Breast epithelium (tissue), 4 donors: Measurements from ENCODE around the gene ADAM8. TPM values are rescaled to one million over a fixed set of nuclear protein-coding genes. Genes with fewer than 3 reads are reported as not detected.

Experiments used
- DNase-seq, 2 donors: peaks; one replicate each; pipeline ENCODE4 v3.0.0-alpha.2; 2019; ENCODE audit warnings: low spot score in 2 of 2
- H3K27ac ChIP-seq, 2 donors: fragments of 200-600 bp; sonication (generic) in 1 of 2; one replicate each; pipeline ENCODE4 v1.5.1; 2016 to 2019; ENCODE audit warnings: mild to moderate bottlenecking in 1 of 2
- H3K27me3 ChIP-seq, 2 donors: fragments of 200-600 bp; sonication (generic) in 1 of 2; one replicate each; pipeline versions ENCODE4 v1.5.1 to v1.6.0; 2017 to 2019; ENCODE audit warnings: control low read depth in 1 of 2, mild to moderate bottlenecking in 1 of 2
- H3K36me3 ChIP-seq: fragments of 200-600 bp; one replicate; pipeline ENCODE4 v1.5.1; 2019
- H3K4me1 ChIP-seq, 2 donors: fragments of 200-600 bp; sonication (generic); one replicate each; pipeline ENCODE4 v1.5.1; 2016 to 2019; ENCODE audit warnings: control low read depth in 1 of 2
- H3K4me3 ChIP-seq, 3 donors: fragments of 200-600 bp; sonication (generic); 1 replicate in 2 of 3; 2 replicates in 1 of 3; pipeline ENCODE4 v1.5.1; 2016 to 2019; ENCODE audit warnings: mild to moderate bottlenecking in 3 of 3, moderate library complexity in 2 of 3
- H3K9me3 ChIP-seq, 2 donors: fragments of 200-600 bp; sonication (generic) in 1 of 2; one replicate each; pipeline ENCODE4 v1.5.1; 2016 to 2019; ENCODE audit warnings: control low read depth in 1 of 2
- POLR2A ChIP-seq: fragments of 450-650 bp; IDR thresholded peaks from one replicate; pipeline ENCODE4 v1.6.1; 2016; ENCODE audit warnings: antibody characterized with exemption, mild to moderate bottlenecking, moderate library complexity
- POLR2AphosphoS5 ChIP-seq, 3 donors: sonication (generic); formaldehyde crosslinking; IDR thresholded peaks; one replicate each; pipeline ENCODE4 v1.6.1; 2017; ENCODE audit warnings: antibody characterized with exemption in 3 of 3
- intact Hi-C: fragments of 100-400 bp; cut with DNase I; formaldehyde crosslinking; loops from one replicate; pipeline ENCODE4 v1.15.1; 2023; ENCODE audit warnings: low total_unique reads
- total RNA-seq, 3 donors: library from RNA; depleted of rRNA; stranded (reverse); fragments of >200 nt; gene quantifications; one replicate each; pipeline ENCODE4 v1.1.0, GENCODE V29; 2016
- TF ChIP-seq, protein P1 (sequence below), 3 donors: fragments of 450-650 bp; IDR thresholded peaks; one replicate each; pipeline ENCODE4 v1.5.1; 2016 to 2017; ENCODE audit warnings: antibody characterized with exemption in 3 of 3, mild to moderate bottlenecking in 3 of 3, moderate library complexity in 3 of 3

The ADAM8 gene
- total RNA-seq, 3 donors from 2014 or later = 4.6 to 6.6 (median 5.0) TPM

DNA sequence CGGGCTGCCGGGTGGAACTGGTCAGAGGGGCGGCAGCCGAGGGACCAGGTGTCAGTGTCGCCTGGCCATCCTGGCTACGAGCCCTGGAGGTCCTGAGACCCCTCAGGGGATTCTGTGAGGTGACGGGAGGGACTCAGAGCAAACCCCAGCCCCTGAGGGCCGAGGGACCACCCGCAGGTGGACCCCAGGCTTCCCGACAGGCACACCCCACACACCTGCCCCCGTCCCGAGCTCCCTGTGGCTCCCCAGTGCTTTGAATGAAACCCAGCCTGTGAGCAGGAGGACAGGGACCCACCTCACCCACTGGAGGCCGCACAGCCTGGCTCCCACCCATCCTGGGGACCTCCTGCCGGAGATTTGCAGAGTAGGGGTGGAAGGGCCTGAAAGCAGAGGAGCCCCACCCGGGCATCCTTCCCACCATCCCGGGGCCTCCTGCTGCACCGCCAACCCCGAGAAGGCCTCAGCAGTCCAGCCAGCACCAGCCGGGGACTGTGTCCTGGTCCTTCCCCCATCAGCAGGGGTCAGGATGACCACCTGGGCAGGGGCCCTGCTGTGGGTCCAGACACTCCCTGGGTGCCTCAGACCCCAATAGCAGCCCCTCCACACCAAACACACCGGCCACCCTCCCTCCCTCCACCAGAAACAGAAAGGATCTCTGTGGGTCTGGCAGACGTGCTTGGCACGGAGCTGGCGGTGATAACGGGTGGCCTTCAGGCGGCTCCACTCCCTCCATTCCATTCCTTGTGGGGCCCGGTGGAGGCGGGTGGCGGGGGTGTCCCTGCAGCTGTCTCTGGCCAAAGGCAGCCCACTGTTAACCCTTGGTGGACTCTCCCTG, 25.1 kb downstream of the ADAM8 start:
- no peak for DNase-seq
- Histone ChIP-seq H3K27me3 (peaks cover 0 to 36% of the 10 kb centered on the region in 2 donors), H3K4me3 (no peak overlapping the region), H3K4me1 (no peaks in the 10 kb centered on the region), H3K27ac (no peak overlapping the region), H3K9me3 (no peaks in the 10 kb centered on the region), H3K36me3 (no peaks in the 10 kb centered on the region)
- intact Hi-C loops = no loop called here
- TF ChIP-seq POLR2A = no peak
- TF ChIP-seq, protein P1, sequence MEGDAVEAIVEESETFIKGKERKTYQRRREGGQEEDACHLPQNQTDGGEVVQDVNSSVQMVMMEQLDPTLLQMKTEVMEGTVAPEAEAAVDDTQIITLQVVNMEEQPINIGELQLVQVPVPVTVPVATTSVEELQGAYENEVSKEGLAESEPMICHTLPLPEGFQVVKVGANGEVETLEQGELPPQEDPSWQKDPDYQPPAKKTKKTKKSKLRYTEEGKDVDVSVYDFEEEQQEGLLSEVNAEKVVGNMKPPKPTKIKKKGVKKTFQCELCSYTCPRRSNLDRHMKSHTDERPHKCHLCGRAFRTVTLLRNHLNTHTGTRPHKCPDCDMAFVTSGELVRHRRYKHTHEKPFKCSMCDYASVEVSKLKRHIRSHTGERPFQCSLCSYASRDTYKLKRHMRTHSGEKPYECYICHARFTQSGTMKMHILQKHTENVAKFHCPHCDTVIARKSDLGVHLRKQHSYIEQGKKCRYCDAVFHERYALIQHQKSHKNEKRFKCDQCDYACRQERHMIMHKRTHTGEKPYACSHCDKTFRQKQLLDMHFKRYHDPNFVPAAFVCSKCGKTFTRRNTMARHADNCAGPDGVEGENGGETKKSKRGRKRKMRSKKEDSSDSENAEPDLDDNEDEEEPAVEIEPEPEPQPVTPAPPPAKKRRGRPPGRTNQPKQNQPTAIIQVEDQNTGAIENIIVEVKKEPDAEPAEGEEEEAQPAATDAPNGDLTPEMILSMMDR (IDR thresholded peaks at IDR 0.05) = no peak
- TF ChIP-seq POLR2AphosphoS5 (IDR thresholded peaks at IDR 0.05) = no peak

DNA sequence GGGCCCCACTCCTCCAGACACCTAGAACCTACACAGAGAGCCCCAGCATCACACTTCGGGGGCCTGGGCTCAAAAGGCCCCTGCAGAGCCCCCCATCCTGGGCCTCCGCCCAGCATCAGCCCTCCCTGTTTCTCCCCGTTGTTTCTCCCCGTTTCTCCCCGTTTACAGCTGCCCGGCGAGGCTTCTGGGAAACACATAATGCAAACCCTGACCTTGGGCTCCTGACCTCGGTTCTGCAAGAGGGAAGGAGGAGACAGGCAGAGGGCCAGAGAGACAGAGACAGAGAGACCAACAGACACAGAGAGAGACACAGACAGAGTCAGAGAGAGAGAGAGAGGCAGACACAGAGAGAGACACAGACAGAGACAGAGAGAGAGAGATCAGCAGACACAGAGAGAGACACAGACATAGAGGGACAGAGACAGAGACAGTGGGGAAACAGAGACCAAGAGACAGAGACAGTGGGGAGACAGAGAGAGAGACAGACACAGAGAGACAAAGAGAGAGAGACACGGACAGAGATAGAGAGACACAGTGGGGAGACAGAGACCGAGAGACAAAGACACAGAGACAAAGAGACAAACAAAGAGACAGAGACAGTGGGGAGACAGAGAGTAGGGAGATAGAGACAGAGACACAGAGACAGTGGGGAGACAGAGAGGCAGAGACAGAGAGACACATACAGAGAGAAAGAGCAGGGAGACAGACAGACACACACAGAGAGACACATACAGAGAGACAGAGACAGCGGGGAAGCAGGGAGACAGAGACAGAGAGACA, 26.5 kb downstream of the ADAM8 start:
- no peaks in the 10 kb centered on the region for H3K36me3 ChIP-seq
- intact Hi-C loops = no loop called here
- no peak overlapping the region for H3K4me3 ChIP-seq
- TF ChIP-seq POLR2AphosphoS5 (IDR thresholded peaks at IDR 0.05) = no peak
- TF ChIP-seq, protein P1 (IDR thresholded peaks at IDR 0.05) = no peak
- no peak for TF ChIP-seq POLR2A
- no peak for DNase-seq
- H3K27ac ChIP-seq = no peak overlapping the region
- H3K27me3 ChIP-seq = peaks cover 3 to 48% of the 10 kb centered on the region in 2 donors
- H3K9me3 ChIP-seq = no peaks in the 10 kb centered on the region
- no peaks in the 10 kb centered on the region for H3K4me1 ChIP-seq

DNA sequence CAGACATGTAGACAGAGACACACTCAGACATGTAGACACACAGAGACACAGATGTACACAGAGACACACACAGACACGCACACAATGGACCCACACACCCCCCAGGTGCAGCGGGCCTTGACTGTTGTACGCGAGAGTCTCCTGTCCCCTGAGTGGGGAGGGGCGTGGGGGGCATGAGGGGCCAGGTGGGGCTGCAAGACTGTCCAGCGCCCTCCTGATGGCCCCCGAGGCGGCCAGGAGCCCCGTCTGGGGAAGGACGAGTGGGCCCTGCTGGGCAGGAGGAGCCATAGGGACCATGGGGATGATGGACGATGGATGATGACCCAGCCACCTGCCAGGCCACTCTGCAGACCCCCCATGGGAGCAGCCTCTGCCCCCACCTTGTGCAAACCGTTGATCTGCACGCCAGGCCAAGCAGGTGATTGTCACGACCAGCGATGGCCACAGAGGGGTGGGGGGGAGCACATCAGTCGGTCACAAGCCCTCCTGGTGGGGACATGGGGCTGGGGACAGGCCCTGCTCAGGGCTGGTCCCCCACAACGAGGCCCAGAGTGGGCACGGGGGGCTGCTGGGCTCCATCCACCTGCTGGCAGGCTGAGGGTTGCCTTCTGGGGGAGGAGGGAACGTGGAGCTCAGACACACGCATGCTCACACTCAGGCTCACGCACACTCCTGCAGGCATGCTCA, 27.4 kb downstream of the ADAM8 start:
- Histone ChIP-seq H3K36me3 (no peaks in the 10 kb centered on the region), H3K9me3 (no peaks in the 10 kb centered on the region), H3K4me3 (no peak overlapping the region), H3K27ac (no peak overlapping the region), H3K27me3 (peaks cover 3 to 56% of the 10 kb centered on the region in 2 donors), H3K4me1 (no peaks in the 10 kb centered on the region)
- TF ChIP-seq POLR2AphosphoS5 (IDR thresholded peaks at IDR 0.05) (no peak), POLR2A (no peak)
- TF ChIP-seq, protein P1 (IDR thresholded peaks at IDR 0.05) = no peak
- intact Hi-C loops = no loop called here
- no peak for DNase-seq

DNA sequence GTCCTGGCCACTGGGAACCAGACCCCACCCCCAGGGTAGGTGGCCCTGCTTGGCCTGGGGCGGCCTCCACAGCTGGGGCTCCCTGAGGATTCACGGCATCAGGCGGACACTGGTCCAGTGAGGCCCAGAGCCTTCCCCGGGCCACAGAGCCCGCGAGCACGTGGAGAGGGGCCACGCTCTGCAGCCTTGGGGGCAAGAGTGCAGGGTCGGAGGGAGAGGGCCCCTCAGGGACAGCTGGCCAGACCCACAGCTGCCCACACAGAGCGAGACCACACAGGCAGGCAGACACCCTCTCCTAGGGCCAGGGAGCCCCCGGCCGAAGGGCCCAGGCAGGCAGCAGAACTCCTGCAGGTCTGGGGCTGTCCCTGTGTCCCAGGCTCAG, 28.3 kb downstream of the ADAM8 start:
- Histone ChIP-seq H3K4me3 (no peak overlapping the region), H3K36me3 (no peaks in the 10 kb centered on the region), H3K9me3 (no peaks in the 10 kb centered on the region), H3K4me1 (no peaks in the 10 kb centered on the region), H3K27ac (no peak overlapping the region), H3K27me3 (peaks cover 3 to 65% of the 10 kb centered on the region in 2 donors)
- intact Hi-C loops = no loop called here
- no peak for DNase-seq
- TF ChIP-seq, protein P1 (IDR thresholded peaks at IDR 0.05) = no peak
- TF ChIP-seq POLR2AphosphoS5 (IDR thresholded peaks at IDR 0.05) = no peak
- TF ChIP-seq POLR2A = no peak
